HepG2 (cell line): ENCODE results near the gene TYROBP. TPM values are rescaled to one million over a fixed set of nuclear protein-coding genes. Genes with fewer than 3 reads are reported as not detected.

Source experiments
- AKAP8 ChIP-seq: sonication (generic); formaldehyde crosslinking; IDR thresholded peaks from 2 replicates; pipeline ENCODE4 v1.5.1; 2020; ENCODE audit warnings: mild to moderate bottlenecking, missing genetic modification reagents
- GATA4 ChIP-seq: sonication (generic); IDR thresholded peaks from 2 replicates; pipeline ENCODE4 v1.6.1; 2016; ENCODE audit warnings: antibody characterized with exemption, low read depth, borderline replicate concordance
- JDP2 ChIP-seq: sonication (generic); formaldehyde crosslinking; IDR thresholded peaks from 2 replicates; pipeline ENCODE4 v1.8.1; 2022; ENCODE audit warnings: missing genetic modification reagents, borderline replicate concordance
- MED1 ChIP-seq: sonication (generic); formaldehyde crosslinking; IDR thresholded peaks from 2 replicates; pipeline ENCODE4 v1.4.0; 2020; ENCODE audit warnings: missing genetic modification reagents
- NFATC3 ChIP-seq: sonication (generic); formaldehyde crosslinking; IDR thresholded peaks from 2 replicates; pipeline ENCODE4 v1.5.1; 2020; ENCODE audit warnings: mild to moderate bottlenecking, missing genetic modification reagents
- PHF20 ChIP-seq: sonication (generic); formaldehyde crosslinking; IDR thresholded peaks from 2 replicates; pipeline ENCODE4 v1.5.0; 2020; ENCODE audit warnings: mild to moderate bottlenecking, missing genetic modification reagents
- SAP130 ChIP-seq: IDR thresholded peaks from 2 replicates; pipeline ENCODE4 v1.6.1; 2016; ENCODE audit warnings: low read depth
- TGIF2 ChIP-seq: IDR thresholded peaks from 2 replicates; pipeline ENCODE4 v1.6.1; 2016; ENCODE audit warnings: control low read depth, missing compliant biosample characterization
- TSC22D2 ChIP-seq: sonication (generic); formaldehyde crosslinking; IDR thresholded peaks from 2 replicates; pipeline ENCODE4 v1.5.1; 2020; ENCODE audit warnings: missing genetic modification reagents, mild to moderate bottlenecking, borderline replicate concordance
- ZMYM2 ChIP-seq: sonication (generic); formaldehyde crosslinking; IDR thresholded peaks from 2 replicates; pipeline ENCODE4 v1.8.0; 2022; ENCODE audit warnings: mild to moderate bottlenecking, missing genetic modification reagents
- ZNF101 ChIP-seq: sonication (generic); formaldehyde crosslinking; IDR thresholded peaks from 2 replicates; pipeline ENCODE4 v1.4.0; 2020; ENCODE audit warnings: mild to moderate bottlenecking, low read depth, missing genetic modification reagents, borderline replicate concordance
- ZNF180 ChIP-seq: sonication (generic); formaldehyde crosslinking; IDR thresholded peaks from 2 replicates; pipeline ENCODE4 v1.4.0; 2020; ENCODE audit warnings: low read depth, missing genetic modification reagents, borderline replicate concordance
- ZNF367 ChIP-seq: sonication (generic); formaldehyde crosslinking; IDR thresholded peaks from 2 replicates; pipeline ENCODE4 v1.4.0; 2020; ENCODE audit warnings: missing genetic modification reagents, borderline replicate concordance
- ZNF451 ChIP-seq: sonication (generic); formaldehyde crosslinking; IDR thresholded peaks from 2 replicates; pipeline ENCODE4 v1.5.0; 2020; ENCODE audit warnings: mild to moderate bottlenecking, missing genetic modification reagents
- ZSCAN9 ChIP-seq: IDR thresholded peaks from 2 replicates; pipeline ENCODE4 v1.6.1; 2016; ENCODE audit warnings: borderline replicate concordance
- polyA plus RNA-seq, 8 experiments: library from polyadenylated mRNA; depleted of rRNA in 3 of 8; stranded (reverse) in 7 of 8; unstranded in 1 of 8; fragments of >200 nt; fragmentation: Illumina TruSeq in 4 of 8; extraction: Trizol in 4 of 8; gene quantifications; 2 replicates each; pipeline versions ENCODE4 v1.2.1 to v1.2.3, GENCODE V29; 2011 to 2016; ENCODE audit warnings: low read depth in 4 of 8, missing spikeins in 1 of 8, mixed read lengths in 1 of 8; ENCODE audit not compliant: insufficient read depth in 1 of 8
- total RNA-seq, 5 experiments: library from RNA; depleted of rRNA; stranded (reverse); fragments of >200 nt; fragmentation: Illumina TruSeq; extraction: Trizol; gene quantifications; 2 replicates each; pipeline ENCODE4 v1.2.3, GENCODE V29; 2016; ENCODE audit warnings: low read depth in 1 of 5
- TF ChIP-seq, protein P1 (sequence below): sonication (generic); formaldehyde crosslinking; IDR thresholded peaks from 2 replicates; pipeline ENCODE4 v1.4.0; 2020; ENCODE audit warnings: missing genetic modification reagents
- TF ChIP-seq, protein P2 (sequence below): IDR thresholded peaks from 2 replicates; pipeline ENCODE4 v1.6.1; 2016; ENCODE audit warnings: missing compliant biosample characterization, missing genetic modification reagents, borderline replicate concordance
- TF ChIP-seq, protein P3 (sequence below): sonication (generic); formaldehyde crosslinking; IDR thresholded peaks from 2 replicates; pipeline ENCODE4 v1.4.0; 2020; ENCODE audit warnings: missing genetic modification reagents
- TF ChIP-seq, protein P4 (sequence below): IDR thresholded peaks from 2 replicates; pipeline ENCODE4 v1.6.1; 2012; ENCODE audit warnings: low read depth, low read length, improper control_type of control experiment
- TF ChIP-seq, protein P5 (sequence below): sonication (generic); formaldehyde crosslinking; IDR thresholded peaks from 2 replicates; pipeline ENCODE4 v1.8.0; 2022; ENCODE audit warnings: mild to moderate bottlenecking, missing genetic modification reagents, moderate library complexity

Gene TYROBP
- total and polyA plus RNA-seq, 2 of the 13 experiments (the other 11 are each of a cell fraction or from before 2014, with no cell fraction given) = not detected

DNA sequence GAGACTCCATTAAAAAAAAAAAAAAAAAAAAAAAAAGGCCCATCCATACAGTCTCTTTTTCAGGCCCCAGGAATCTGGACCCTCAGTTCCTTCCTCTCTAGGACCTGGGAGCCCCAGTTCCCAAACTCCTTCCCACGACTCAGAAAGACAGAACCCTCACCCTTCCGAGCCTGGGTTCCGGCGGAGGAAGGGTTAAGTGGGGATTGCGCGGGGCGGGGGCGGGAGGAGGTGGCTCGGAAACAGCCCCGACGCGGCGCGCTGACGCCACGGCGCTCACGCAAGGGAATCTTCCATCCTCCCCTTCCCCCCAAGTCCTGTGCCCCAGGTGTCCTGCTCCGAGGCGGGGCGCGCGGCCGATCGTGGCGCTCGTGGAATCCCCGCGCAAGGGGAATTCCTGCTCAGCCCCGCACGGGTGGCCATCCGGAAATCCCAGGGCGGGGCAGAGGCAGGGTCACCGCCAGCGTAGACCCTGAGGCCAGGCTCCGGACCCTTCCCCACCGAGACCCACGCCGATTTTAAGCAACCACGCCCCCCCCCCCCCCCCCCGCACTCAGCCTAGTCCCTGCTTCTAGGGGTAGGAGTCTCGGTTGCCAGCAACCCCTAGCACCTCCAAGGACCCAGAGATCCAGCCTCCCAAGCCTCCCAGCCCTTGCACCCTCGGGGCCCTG lies 8.4 kb downstream of the TYROBP start (continued):
- TF ChIP-seq ZNF367 (CRISPR knock-in tag) (no peak), TSC22D2 (CRISPR knock-in tag) (no peak), ZNF101 (CRISPR knock-in tag) (no peak), NFATC3 (CRISPR knock-in tag) (no peak), ZMYM2 (CRISPR knock-in tag) (no peak), ZNF451 (CRISPR knock-in tag) (peak; percentile 17; the same call in 1 of the 2 replicates), TGIF2 (CRISPR knock-in tag) (no peak), GATA4 (0 out of 2 replicates have a peak, but pooled peaks have one; percentile 18), AKAP8 (CRISPR knock-in tag) (no peak), MED1 (CRISPR knock-in tag) (no peak), SAP130 (CRISPR knock-in tag) (peak; percentile 72; the same call in 1 of the 2 replicates), JDP2 (no peak), ZSCAN9 (CRISPR knock-in tag) (no peak), PHF20 (CRISPR knock-in tag) (no peak), ZNF180 (no peak)
- TF ChIP-seq, protein P1, sequence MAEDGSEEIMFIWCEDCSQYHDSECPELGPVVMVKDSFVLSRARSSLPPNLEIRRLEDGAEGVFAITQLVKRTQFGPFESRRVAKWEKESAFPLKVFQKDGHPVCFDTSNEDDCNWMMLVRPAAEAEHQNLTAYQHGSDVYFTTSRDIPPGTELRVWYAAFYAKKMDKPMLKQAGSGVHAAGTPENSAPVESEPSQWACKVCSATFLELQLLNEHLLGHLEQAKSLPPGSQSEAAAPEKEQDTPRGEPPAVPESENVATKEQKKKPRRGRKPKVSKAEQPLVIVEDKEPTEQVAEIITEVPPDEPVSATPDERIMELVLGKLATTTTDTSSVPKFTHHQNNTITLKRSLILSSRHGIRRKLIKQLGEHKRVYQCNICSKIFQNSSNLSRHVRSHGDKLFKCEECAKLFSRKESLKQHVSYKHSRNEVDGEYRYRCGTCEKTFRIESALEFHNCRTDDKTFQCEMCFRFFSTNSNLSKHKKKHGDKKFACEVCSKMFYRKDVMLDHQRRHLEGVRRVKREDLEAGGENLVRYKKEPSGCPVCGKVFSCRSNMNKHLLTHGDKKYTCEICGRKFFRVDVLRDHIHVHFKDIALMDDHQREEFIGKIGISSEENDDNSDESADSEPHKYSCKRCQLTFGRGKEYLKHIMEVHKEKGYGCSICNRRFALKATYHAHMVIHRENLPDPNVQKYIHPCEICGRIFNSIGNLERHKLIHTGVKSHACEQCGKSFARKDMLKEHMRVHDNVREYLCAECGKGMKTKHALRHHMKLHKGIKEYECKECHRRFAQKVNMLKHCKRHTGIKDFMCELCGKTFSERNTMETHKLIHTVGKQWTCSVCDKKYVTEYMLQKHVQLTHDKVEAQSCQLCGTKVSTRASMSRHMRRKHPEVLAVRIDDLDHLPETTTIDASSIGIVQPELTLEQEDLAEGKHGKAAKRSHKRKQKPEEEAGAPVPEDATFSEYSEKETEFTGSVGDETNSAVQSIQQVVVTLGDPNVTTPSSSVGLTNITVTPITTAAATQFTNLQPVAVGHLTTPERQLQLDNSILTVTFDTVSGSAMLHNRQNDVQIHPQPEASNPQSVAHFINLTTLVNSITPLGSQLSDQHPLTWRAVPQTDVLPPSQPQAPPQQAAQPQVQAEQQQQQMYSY (CRISPR knock-in tag) = no peak
- TF ChIP-seq, protein P2, sequence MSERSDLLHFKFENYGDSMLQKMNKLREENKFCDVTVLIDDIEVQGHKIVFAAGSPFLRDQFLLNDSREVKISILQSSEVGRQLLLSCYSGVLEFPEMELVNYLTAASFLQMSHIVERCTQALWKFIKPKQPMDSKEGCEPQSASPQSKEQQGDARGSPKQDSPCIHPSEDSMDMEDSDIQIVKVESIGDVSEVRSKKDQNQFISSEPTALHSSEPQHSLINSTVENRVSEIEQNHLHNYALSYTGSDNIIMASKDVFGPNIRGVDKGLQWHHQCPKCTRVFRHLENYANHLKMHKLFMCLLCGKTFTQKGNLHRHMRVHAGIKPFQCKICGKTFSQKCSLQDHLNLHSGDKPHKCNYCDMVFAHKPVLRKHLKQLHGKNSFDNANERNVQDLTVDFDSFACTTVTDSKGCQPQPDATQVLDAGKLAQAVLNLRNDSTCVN (CRISPR knock-in tag) = no peak
- TF ChIP-seq, protein P3, sequence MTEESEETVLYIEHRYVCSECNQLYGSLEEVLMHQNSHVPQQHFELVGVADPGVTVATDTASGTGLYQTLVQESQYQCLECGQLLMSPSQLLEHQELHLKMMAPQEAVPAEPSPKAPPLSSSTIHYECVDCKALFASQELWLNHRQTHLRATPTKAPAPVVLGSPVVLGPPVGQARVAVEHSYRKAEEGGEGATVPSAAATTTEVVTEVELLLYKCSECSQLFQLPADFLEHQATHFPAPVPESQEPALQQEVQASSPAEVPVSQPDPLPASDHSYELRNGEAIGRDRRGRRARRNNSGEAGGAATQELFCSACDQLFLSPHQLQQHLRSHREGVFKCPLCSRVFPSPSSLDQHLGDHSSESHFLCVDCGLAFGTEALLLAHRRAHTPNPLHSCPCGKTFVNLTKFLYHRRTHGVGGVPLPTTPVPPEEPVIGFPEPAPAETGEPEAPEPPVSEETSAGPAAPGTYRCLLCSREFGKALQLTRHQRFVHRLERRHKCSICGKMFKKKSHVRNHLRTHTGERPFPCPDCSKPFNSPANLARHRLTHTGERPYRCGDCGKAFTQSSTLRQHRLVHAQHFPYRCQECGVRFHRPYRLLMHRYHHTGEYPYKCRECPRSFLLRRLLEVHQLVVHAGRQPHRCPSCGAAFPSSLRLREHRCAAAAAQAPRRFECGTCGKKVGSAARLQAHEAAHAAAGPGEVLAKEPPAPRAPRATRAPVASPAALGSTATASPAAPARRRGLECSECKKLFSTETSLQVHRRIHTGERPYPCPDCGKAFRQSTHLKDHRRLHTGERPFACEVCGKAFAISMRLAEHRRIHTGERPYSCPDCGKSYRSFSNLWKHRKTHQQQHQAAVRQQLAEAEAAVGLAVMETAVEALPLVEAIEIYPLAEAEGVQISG (CRISPR knock-in tag) = peak; percentile 32
- TF ChIP-seq, protein P4, sequence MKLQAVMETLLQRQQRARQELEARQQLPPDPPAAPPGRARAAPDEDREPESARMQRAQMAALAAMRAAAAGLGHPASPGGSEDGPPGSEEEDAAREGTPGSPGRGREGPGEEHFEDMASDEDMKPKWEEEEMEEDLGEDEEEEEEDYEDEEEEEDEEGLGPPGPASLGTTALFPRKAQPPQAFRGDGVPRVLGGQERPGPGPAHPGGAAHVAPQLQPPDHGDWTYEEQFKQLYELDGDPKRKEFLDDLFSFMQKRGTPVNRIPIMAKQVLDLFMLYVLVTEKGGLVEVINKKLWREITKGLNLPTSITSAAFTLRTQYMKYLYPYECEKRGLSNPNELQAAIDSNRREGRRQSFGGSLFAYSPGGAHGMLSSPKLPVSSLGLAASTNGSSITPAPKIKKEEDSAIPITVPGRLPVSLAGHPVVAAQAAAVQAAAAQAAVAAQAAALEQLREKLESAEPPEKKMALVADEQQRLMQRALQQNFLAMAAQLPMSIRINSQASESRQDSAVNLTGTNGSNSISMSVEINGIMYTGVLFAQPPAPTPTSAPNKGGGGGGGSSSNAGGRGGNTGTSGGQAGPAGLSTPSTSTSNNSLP = no peak
- TF ChIP-seq, protein P5, sequence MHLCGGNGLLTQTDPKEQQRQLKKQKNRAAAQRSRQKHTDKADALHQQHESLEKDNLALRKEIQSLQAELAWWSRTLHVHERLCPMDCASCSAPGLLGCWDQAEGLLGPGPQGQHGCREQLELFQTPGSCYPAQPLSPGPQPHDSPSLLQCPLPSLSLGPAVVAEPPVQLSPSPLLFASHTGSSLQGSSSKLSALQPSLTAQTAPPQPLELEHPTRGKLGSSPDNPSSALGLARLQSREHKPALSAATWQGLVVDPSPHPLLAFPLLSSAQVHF (CRISPR knock-in tag) = no peak
